ACC112 (cell line): ENCODE results near the gene RBFOX2.

Source experiments
- H2AFZ ChIP-seq: fragments of 200-600 bp; sonication (generic); one replicate; pipeline ENCODE4 v1.6.0; 2017; ENCODE audit warnings: antibody characterized with exemption, low read length; ENCODE audit not compliant: unreplicated experiment
- H3K27ac ChIP-seq: fragments of 200-600 bp; sonication (generic); 2 replicates; pipeline ENCODE4 v1.5.1; 2014; ENCODE audit warnings: low read depth, mild to moderate bottlenecking, antibody characterized with exemption, low read length, moderate library complexity
- H3K27me3 ChIP-seq: fragments of 200-600 bp; sonication (generic); 2 replicates; pipeline ENCODE4 v1.6.1; 2014; ENCODE audit warnings: mild to moderate bottlenecking, antibody characterized with exemption, low read length, moderate library complexity, mixed read lengths; ENCODE audit not compliant: insufficient read depth
- H3K36me3 ChIP-seq: fragments of 200-600 bp; sonication (generic); 2 replicates; pipeline ENCODE4 v1.6.1; 2016; ENCODE audit warnings: mild to moderate bottlenecking, antibody characterized with exemption, low read length, moderate library complexity, mixed read lengths; ENCODE audit not compliant: insufficient read depth
- H3K4me1 ChIP-seq: fragments of 200-600 bp; sonication (generic); one replicate; pipeline ENCODE4 v1.6.1; 2016; ENCODE audit warnings: low read length, mixed read lengths; ENCODE audit not compliant: insufficient read depth, unreplicated experiment, control insufficient read depth
- H3K4me3 ChIP-seq: fragments of 200-600 bp; sonication (generic); 2 replicates; pipeline ENCODE4 v1.5.1; 2014; ENCODE audit warnings: mild to moderate bottlenecking, low read depth, low read length
- H3K79me2 ChIP-seq: fragments of 200-600 bp; sonication (generic); one replicate; pipeline ENCODE4 v1.6.0; 2016; ENCODE audit warnings: low read length; ENCODE audit not compliant: control insufficient read depth, unreplicated experiment, insufficient read depth

RBFOX2 gene

GRCh38 chr22:35903571-35904335, 124.9 kb downstream of the RBFOX2 start:
- no peaks in the 10 kb centered on the region for H3K27me3 ChIP-seq
- no peak overlapping the region for H2AFZ ChIP-seq
- H3K79me2 ChIP-seq, result peaks cover 25% of the 10 kb centered on the region

GRCh38 chr22:35900483-35901168, 128.0 kb downstream of the RBFOX2 start:
- Histone ChIP-seq H3K4me1 (peaks cover 17% of the 10 kb centered on the region), H3K27me3 (no peaks in the 10 kb centered on the region), H3K79me2 (peaks cover 32% of the 10 kb centered on the region), H3K36me3 (no peaks in the 10 kb centered on the region), H2AFZ (no peak overlapping the region), H3K27ac (peak overlapping the region; percentile 45), H3K4me3 (no peak overlapping the region)

More at GRCh38 chr22:35903571-35904335, 124.9 kb downstream of the RBFOX2 start:
- H3K27ac ChIP-seq, result no peak overlapping the region
- peaks cover 17% of the 10 kb centered on the region for H3K4me1 ChIP-seq
- H3K36me3 ChIP-seq, result no peaks in the 10 kb centered on the region
- no peak overlapping the region for H3K4me3 ChIP-seq

- H3K36me3 ChIP-seq, result no peaks in the 10 kb centered on the region
- no peak overlapping the region for H3K27ac ChIP-seq
- H3K4me1 ChIP-seq, result peaks cover 23% of the 10 kb centered on the region
- peaks cover 32% of the 10 kb centered on the region for H3K79me2 ChIP-seq
- no peaks in the 10 kb centered on the region for H3K27me3 ChIP-seq
- no peak overlapping the region for H3K4me3 ChIP-seq
- H2AFZ ChIP-seq, result no peak overlapping the region
Measured at GRCh38 chr22:35899736-35900135, 128.9 kb downstream of the RBFOX2 start.

- no peaks in the 10 kb centered on the region for H3K36me3 ChIP-seq
- H3K27me3 ChIP-seq, result no peaks in the 10 kb centered on the region
- no peak overlapping the region for H3K4me3 ChIP-seq
- H2AFZ ChIP-seq, result no peak overlapping the region
- peaks cover 50% of the 10 kb centered on the region for H3K4me1 ChIP-seq
- no peak overlapping the region for H3K27ac ChIP-seq
- peaks cover 30% of the 10 kb centered on the region for H3K79me2 ChIP-seq
Measured at GRCh38 chr22:35896111-35896705, 132.4 kb downstream of the RBFOX2 start.

- no peak overlapping the region for H3K27ac ChIP-seq
- peak overlapping the region; percentile 35 for H3K4me3 ChIP-seq
- H3K79me2 ChIP-seq, result peaks cover 29% of the 10 kb centered on the region
- H3K4me1 ChIP-seq, result peaks cover 39% of the 10 kb centered on the region
- H3K27me3 ChIP-seq, result no peaks in the 10 kb centered on the region
- H2AFZ ChIP-seq, result no peak overlapping the region
- H3K36me3 ChIP-seq, result no peaks in the 10 kb centered on the region
Measured at GRCh38 chr22:35894937-35895708, 133.5 kb downstream of the RBFOX2 start.

GRCh38 chr22:35894464-35894878, 134.2 kb downstream of the RBFOX2 start:
- Histone ChIP-seq H3K36me3 (no peaks in the 10 kb centered on the region), H2AFZ (no peak overlapping the region), H3K4me1 (peaks cover 36% of the 10 kb centered on the region), H3K27ac (no peak overlapping the region), H3K79me2 (peaks cover 31% of the 10 kb centered on the region), H3K27me3 (no peaks in the 10 kb centered on the region), H3K4me3 (peak overlapping the region; percentile 35)

- H3K4me3 ChIP-seq, result no peak overlapping the region
- no peak overlapping the region for H2AFZ ChIP-seq
- no peak overlapping the region for H3K27ac ChIP-seq
- peaks cover 36% of the 10 kb centered on the region for H3K4me1 ChIP-seq
- no peaks in the 10 kb centered on the region for H3K27me3 ChIP-seq
- H3K79me2 ChIP-seq, result peaks cover 29% of the 10 kb centered on the region
- H3K36me3 ChIP-seq, result no peaks in the 10 kb centered on the region
Measured at GRCh38 chr22:35893698-35894097, 134.9 kb downstream of the RBFOX2 start.

GRCh38 chr22:35892192-35892591, 136.4 kb downstream of the RBFOX2 start:
- H3K4me1 ChIP-seq, result peaks cover 36% of the 10 kb centered on the region
- H3K27me3 ChIP-seq, result no peaks in the 10 kb centered on the region
- H3K27ac ChIP-seq, result peak overlapping the region; percentile 35; the same call in 1 of the 2 replicates
- peaks cover 30% of the 10 kb centered on the region for H3K79me2 ChIP-seq
- H3K4me3 ChIP-seq, result no peak overlapping the region
- H2AFZ ChIP-seq, result no peak overlapping the region
- no peaks in the 10 kb centered on the region for H3K36me3 ChIP-seq

GRCh38 chr22:35891442-35891841, 137.2 kb downstream of the RBFOX2 start:
- Histone ChIP-seq H3K4me3 (no peak overlapping the region), H3K79me2 (peaks cover 33% of the 10 kb centered on the region), H3K36me3 (no peaks in the 10 kb centered on the region), H3K4me1 (peaks cover 36% of the 10 kb centered on the region), H3K27me3 (no peaks in the 10 kb centered on the region), H3K27ac (no peak overlapping the region), H2AFZ (no peak overlapping the region)

GRCh38 chr22:35889071-35889470, 139.6 kb downstream of the RBFOX2 start:
- no peak overlapping the region for H3K27ac ChIP-seq
- no peak overlapping the region for H2AFZ ChIP-seq
- no peak overlapping the region for H3K4me3 ChIP-seq
- no peaks in the 10 kb centered on the region for H3K27me3 ChIP-seq
- H3K79me2 ChIP-seq, result peaks cover 36% of the 10 kb centered on the region
- H3K36me3 ChIP-seq, result no peaks in the 10 kb centered on the region
- peaks cover 23% of the 10 kb centered on the region for H3K4me1 ChIP-seq
